NCI-H2196 (cell line): ENCODE measurements around the gene ATXN10.
A peak's percentile ranks its signal among the peaks of the same experiment; 100 is the strongest.
"Not testable (repeated sequence)": the region's sequence is repeated elsewhere in the genome, so short reads cannot be mapped to it uniquely, and the experiment has no call there.

Experiments used
- DNase-seq: peaks from one replicate; lab custom pipeline; 2025; ENCODE audit not compliant: unreplicated experiment; lab: John Stamatoyannopoulos, UW

ATXN10 gene

GRCh38 chr22:45708145-45708544 lies 36.5 kb downstream of the ATXN10 start:
- DNase-seq = no peak

DNA sequence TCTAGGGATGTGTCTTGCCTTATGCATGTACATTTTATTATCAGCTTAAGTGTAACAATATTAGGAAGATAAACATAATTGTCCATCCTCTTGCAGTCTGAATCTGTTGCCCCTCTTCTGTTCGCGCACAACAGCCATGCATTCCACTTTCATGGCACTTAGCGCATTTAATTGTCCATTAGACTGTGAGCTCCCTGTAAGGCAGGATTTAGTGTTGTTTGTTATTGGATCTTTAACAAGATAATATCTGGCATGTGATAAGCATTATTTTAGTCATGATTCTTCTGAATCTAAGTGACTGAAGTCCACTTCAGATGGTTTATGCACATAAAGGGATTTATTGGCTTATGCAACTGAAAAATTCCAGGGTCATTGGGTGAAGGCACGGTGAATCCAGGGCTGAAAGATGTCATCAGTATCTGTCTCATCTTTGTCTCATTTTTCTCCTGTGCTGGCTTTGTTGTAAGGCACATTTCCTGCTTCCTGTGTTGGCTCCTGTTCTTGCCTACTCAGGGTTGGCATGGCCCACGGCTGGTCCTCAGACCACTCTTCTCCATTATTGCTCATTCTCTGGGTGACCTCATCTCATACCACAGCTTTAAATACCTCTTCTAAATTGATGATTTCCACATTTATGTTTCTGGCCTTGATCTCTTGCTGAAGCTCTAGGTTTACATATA lies 37.6 kb downstream of the ATXN10 start:
- DNase-seq = peak; percentile 66

GRCh38 chr22:45709866-45710265 lies 38.2 kb downstream of the ATXN10 start:
- DNase-seq = no peak

GRCh38 chr22:45710469-45710868 lies 38.8 kb downstream of the ATXN10 start:
- no peak for DNase-seq

- DNase-seq = not testable (repeated sequence)
Measured at GRCh38 chr22:45714390-45714789, 42.8 kb downstream of the ATXN10 start.

GRCh38 chr22:45717789-45718188 lies 46.2 kb downstream of the ATXN10 start:
- DNase-seq = no peak

DNA sequence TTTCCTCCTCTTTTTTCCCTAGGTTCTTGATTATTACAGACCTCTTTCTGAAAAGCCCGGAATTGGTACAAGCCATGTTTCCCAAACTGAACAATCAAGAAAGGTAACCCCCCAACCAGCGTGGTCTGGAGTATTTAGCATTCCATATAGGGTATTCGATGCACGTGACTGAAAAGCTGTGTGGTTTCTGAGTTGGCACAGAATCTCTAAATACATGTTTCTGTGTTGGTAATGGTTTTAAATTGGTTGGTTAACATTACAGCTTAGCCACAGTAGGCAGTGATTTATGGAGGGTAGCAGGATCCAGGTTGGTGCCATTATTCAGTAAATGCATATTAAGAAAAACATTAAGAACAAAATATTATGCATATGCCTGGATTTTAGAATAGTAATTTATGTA lies 46.8 kb downstream of the ATXN10 start:
- no peak for DNase-seq

DNA sequence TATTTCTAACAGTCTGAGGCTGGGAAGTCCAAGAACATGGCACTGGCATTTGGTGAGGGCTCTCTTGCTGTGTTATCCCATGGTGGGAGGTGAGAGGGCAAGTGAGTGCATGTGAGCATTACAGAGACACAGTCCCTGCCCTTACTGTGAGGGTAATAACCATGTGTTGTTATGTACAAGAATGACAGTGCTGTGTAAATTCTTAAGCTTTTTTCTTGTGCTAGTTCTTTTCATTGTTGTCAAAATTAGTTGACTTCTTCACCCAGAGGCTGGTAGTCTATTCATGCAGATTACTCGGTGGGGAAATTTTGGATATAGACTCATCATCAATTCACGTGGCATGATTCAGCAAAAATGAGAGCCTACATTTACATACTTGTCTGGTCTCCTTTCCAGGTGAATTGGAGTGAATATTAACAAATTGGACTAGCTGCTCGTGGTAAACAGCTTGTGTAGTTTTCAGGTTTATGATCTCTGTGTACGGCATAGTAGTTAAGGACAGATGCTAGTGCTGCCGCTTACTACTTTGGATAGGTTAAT lies 49.3 kb downstream of the ATXN10 start:
- DNase-seq = no peak

- no peak for DNase-seq
Measured at GRCh38 chr22:45722006-45722405, 50.4 kb downstream of the ATXN10 start.

- no peak for DNase-seq
Measured at GRCh38 chr22:45726081-45726480, 54.4 kb downstream of the ATXN10 start.

GRCh38 chr22:45731041-45731797 lies 59.6 kb downstream of the ATXN10 start:
- DNase-seq = no peak

DNA sequence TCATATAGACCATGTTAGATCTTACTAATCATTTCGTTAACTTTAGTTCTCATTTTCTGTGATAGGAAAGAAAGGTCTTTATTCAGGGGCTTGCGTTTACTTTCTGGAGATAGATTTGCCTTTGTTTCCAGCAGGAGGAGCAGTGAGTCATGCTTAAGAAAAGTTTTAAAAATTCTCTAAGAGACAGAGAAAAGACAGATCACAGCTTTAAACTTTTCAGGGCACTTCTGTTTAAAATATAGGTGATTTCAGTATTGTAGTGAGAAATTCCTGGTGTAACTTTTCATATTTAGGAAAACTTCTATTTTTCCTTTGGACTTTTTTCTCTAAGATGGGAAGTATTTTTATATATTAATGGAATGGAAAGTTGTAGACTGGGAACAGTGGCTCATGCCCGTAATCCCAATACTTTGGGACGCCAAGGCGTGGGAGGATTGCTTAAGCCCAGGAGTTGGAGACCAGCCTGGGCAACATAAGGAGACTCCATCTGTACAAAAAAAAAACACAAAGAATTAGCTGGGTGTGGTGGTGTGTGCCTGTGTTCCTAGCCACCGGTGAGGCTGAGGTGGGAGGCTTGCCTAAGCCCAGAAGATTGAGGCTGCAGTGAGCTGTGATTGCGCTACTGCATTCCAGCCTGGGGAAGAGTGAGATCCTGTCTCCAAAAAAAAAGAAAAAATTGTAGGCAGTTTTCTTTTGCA lies 60.3 kb downstream of the ATXN10 start:
- no peak for DNase-seq

DNA sequence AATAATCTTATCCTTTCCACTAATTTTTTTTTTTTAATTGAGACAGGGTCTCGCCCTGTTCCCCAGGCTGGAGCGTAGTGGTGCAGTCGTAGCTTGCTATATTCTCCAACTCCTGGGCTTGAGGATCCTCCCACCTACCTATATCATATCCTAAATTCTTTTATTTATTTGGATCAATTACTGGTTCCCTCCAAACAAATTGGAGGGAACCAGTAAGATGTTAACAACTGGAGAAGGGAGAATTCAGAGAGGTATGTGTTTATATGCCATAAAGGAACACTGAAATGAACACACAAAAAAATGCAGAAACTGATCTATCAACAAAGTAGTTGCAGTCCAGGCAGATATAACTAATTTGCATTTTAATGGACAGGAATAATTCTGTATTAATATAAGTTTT lies 63.6 kb downstream of the ATXN10 start:
- no peak for DNase-seq

DNA sequence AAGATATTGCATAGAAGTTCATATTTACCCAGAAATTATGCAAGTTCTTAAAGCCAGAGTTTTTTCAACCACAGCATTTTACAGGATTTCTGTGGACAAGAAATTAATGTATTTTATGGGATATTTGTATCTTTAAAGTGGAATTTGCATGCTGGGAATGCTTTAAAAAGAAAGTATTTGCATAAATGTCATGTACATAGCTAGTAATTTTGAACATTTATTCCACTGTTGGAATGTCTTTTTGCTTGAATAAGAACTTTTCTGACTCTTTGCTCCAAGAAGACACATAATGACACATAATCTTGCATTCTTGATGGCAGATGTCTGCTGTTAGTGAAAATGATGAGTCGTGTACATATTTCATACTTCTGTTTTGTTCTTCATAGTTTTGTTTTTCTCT lies 66.6 kb downstream of the ATXN10 start:
- DNase-seq = no peak

- DNase-seq = no peak
Measured at GRCh38 chr22:45740236-45740635, 68.6 kb downstream of the ATXN10 start.

- peak; percentile 74 for DNase-seq
Measured at GRCh38 chr22:45742866-45743450, 71.3 kb downstream of the ATXN10 start.

DNA sequence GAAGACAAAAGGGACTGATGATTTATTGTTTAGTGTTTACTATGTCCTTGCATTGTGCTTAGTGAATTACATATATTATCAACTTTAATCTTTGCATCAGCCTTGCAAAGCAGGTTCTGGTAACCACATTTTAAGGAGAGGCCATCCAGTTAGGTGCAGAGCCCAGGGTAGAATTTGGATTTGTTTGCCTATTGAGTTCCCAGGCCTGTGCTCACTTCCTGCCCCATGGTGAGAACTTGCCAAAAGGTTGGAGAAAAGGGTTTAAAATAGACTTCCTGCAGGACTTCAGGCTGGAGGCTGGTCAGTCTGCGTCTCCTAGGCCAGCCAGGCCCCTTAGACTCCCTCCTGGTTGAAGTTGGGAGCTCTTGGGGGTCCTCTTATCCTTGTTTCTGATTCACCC lies 72.1 kb downstream of the ATXN10 start:
- DNase-seq = no peak

GRCh38 chr22:45744442-45744841 lies 72.8 kb downstream of the ATXN10 start:
- DNase-seq = no peak

DNA sequence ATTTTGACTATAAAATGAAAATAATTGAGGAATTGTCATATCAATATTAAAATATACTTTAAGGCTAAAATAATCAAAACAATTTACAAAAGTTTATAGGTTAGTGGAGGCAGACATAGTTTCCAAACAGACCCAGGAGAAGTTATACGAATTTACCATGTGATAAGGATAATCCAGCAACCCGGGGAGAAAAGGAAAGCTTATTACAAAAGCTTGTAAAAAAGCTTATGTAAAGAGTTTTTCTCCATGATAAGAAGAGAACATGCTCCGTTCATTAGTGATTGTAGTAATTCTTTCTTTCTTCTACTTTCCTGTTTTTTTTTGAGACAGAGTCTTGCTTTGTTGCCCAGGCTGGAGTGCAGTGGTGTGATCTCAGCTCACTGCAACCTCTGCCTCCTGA lies 79.0 kb downstream of the ATXN10 start:
- no peak for DNase-seq

DNA sequence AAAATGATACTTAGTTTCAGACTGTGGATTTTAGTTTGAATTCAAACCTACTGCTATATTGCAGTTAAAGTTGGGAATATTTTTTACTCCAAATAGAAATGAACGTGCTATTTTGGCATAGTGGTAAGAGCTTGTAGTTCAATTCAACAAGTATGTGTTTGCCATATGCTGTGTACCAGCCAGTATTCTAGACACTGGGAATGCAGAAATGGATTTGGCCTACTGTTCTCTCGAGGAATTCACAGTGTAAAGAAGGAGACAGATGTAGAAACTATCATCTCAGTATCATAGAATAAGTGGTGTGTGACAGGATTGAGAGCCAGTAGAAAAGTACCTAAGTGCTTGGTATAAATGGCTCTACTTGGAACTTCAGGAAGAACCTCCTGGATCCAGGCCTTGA lies 80.4 kb downstream of the ATXN10 start:
- no peak for DNase-seq

DNA sequence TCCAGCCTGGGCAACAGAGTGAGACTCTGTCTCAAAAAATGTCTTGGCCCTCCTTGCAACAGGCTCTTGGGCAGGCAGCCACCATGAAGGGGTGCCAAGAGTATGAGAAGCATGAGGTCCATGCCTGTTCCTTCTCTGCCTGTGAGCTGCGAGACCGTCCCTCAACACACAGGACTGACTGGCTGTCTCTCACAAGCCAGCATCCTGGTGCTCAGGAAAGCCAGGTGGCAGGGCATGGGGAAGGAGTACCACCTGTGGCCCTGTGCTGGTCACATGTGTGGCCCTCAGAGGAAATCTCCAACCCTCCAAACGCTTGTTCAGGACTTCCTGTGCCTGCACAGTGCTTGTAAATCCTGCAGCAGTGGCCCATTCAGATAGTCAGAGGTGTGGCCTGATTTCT lies 83.2 kb downstream of the ATXN10 start:
- DNase-seq = no peak
